GM21619 (cell line): ENCODE data around the gene XPNPEP2.

ENCODE experiments used
- ATAC-seq: cut with Tn5 transposase; IDR thresholded peaks from one replicate; pipeline ENCODE4 v1.9.1; 2021; ENCODE audit not compliant: unreplicated experiment

Gene XPNPEP2

DNA sequence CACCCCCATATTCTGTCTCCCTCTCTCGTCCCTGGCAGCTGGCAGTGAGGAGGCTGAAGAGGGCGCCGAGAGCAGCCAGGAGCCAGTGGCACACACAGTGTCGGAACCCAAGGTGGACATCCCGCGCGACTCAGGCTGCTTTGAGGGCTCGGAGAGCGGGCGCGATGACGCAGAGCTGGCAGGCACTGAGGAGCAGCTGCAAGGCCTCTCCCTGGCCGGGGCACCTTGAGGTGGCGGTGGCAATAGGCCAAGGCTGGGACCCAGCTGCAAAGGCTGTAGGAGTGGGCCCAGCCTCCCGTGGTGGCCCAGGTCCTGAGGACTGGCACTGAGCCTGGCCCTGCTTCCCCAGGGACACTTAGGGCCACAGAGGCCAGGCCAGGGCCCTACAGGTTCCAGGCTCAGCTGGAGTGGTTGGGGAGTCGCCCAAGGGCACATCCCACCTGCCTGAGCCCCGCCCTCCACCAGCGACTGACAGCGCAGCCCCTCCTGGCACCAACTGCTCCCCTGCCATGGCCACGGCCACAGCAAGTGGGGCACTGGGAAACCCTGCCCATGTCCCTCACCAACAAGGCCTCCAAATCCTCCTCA lies 54.9 kb downstream of the XPNPEP2 start:
- no peak for ATAC-seq

DNA sequence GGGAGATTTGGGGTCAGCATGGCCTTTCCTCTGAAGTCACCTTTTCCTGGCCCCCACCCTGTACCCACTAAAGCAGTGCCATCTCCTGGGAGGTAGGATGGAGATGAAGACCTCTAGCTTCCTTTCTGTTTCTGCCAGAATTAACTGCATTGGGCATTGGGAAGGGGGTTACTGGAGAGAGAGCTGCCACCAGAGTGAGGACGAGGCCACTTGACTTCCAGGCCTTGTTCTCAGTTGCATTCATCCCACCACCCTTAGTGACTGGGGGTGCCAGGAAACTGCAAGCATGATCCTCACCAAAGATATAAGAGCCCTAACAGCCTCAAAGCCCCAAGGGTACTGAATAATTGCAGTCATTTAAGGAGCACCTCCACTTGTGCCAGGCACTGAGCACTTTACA lies 56.8 kb downstream of the XPNPEP2 start:
- no peak for ATAC-seq

DNA sequence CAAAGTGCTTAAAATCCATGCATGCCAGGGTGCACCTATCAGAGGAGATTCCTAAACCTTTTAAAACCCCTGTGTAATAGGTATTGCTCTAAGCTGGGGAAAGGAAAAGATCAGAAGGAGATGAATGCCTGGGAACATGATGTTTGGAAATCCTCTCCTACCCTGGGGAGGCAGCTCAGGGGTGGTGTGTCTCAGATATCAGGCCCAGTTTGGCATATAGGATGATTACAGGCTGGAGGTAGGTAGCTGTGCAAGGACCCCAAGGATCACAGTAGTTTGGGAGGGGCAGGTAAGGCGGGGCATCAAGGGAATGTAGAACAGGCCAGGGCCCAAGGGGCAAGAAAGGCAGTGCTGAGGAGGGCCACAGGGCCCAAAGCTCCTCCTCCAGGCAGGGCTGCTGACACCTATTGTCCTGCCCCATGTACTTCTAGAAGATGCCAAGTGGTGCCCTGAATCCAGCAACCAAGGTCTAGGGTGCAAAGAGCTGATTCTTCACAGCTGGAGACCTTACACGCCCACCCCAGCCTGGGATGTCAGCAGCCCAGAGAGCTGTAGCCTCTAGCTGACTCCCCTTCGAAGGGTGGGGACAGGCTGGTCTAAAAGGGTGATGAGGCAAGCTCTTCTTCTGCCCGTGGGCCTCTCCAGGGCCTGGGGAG lies 58.6 kb downstream of the XPNPEP2 start:
- ATAC-seq, result no peak

DNA sequence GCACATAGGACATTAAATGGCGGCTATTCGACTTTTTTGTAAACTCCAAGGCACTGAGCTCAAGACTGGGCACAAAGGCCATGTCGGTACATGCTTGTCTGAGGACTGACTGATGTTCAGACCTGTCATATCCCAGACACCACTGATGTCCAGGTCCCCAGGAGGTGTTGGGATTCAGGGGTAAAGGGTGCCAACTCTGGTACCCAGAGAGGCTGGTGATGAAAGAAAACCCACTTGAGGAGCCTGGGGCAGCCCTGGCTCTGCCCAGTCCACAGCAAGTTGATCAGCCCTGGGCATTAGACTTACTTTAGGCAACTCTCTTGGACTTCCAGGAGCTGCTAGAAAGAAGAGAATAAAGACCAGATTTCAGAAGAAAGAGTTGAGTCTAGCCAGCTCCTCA lies 59.7 kb downstream of the XPNPEP2 start:
- no peak for ATAC-seq

DNA sequence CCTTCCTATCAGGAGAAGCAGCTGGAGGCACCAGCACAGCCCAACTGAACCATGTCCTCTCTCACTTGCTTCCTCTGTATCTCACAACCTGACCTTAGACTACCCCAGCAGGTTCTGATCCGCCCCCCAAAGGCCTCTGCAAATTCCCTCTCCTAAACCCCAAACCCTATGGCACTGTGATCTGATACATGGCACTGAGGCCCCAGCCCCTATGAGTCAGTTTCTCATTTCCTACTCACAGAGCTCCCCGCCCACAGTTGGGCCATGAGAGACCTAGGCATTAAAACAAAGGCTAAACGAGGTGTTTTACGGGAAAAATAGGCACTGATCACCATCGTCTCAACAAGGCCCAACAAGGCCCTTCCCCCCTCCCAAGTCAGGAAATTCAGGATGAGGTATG lies 60.1 kb downstream of the XPNPEP2 start:
- ATAC-seq, result no peak

DNA sequence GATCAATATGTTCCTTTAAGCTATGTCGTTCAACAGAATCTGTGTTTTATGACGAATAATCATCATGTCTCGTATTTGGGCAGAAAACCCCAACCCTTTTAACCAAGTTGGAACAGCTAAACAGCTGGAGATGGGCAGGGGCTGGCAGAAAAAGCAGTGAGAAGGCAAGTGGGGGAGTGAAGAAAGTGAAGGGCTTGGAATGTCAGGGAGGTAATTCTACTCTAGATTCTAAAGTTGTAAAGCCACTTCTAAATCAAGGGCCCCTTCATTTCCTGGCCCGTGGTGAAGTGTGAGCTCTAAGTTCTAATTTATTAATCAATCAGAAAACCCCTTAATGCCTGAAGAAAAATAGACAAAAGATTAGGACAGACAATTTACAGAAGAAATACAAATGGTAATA lies 61.4 kb downstream of the XPNPEP2 start:
- ATAC-seq, result no peak

DNA sequence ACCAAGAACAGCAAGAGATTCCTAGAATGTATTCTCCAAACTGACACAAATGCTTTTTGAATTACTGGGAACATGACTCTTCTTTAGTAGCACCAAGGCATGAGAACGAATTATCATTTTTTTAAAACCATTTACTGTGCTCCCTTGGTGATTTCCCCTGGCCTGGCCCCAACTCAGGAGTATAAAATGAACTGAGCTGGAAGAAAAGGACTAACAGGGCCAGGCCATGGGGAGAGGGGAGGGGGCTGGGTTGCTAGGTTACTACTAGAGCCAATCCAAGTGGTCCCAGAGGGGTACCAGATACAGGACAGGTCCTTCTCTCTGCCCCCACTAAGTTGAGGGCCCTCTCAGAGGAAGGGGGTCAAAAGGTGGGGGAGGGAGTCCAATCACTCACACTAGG lies 64.1 kb downstream of the XPNPEP2 start:
- ATAC-seq, result no peak

DNA sequence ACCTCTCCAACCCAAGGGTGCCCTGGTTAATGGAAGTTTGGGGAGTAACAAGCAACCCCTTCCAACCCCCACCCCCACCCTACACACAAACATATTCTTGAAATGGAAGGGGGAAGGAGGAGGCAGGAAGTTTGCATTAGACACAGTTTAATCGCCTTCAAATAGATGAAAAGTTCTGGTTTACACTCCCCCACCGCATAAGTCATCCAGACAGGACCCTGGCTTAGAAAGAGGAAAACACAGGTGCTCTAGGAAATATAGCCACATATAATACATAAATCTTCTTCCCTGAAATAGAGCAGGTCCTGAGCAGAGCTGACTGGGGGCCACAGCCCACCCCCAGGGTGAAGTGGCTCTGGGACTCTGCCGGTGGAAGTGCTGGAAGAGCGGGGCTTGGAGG lies 66.0 kb downstream of the XPNPEP2 start:
- ATAC-seq, result no peak

DNA sequence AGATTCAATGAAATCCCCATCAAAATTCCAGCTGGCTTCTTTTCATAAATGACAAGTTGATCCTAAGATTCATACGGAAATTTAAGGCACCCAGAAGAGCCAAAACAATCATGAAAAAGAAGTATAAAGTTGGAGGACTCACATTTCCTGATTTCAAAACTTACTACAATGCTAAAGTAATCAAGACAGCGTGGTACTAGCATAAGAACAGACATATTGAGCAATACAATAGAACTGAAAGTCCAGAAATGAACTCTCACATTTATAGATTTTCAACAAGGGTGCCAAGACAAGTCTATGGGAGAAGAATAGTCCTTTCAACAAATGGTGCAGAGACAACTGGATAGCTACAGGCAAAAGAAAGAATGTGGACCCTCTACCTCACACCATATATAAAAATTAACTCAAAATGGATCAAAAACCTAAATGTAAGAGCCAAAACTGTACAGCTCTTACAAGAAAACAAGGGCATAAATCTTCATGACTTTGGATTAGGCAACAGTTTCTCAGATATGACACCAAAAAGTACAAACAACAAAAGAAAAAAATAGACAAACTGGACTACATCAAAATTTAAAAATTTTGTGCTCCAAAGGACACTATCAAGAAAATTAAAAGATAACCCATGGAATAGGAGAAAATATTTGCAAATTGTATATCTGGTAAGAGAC lies 69.5 kb downstream of the XPNPEP2 start:
- ATAC-seq, result no peak

DNA sequence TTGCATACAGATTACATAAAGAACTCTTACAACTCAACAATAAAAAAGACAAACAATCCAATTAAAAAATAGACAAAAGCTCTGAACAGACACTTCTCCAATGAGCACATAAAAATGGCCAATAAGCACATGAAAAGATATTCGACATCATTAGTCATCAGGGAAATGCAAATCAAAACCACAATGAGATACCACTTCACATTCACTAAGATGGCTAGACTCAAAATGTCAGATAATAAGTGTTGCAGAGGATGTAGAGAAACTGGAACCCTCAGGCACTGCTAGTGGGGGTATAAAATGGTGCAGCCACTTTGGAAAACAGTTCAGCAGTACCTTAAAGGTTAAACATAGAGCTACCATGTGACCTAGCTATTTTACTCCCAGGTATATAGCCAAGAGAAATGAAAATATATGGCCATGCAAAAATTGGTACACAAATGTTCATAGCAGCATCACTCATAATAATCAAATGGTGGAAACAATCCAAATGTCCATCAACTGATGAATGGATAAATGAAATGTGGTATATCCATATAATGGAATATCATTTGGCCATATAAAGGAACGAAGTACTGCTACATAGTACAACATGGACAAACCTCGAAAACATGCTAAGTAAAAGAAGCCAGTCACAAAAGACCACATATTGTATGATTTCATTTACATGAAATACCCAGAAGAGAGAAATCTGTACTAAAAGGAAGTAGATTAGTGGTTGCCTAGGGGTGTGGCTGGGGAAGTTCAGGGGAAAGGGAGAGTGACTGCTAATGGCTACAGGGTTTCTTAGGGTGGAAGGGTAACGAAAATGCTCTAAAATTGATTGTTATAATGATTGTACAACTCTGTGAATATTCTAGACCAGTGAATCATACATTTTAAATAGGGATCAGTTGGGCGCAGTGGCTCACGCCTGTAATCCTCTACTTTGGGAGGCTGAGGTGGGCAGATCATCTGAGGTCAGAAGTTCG lies 70.3 kb downstream of the XPNPEP2 start:
- ATAC-seq, result no peak

DNA sequence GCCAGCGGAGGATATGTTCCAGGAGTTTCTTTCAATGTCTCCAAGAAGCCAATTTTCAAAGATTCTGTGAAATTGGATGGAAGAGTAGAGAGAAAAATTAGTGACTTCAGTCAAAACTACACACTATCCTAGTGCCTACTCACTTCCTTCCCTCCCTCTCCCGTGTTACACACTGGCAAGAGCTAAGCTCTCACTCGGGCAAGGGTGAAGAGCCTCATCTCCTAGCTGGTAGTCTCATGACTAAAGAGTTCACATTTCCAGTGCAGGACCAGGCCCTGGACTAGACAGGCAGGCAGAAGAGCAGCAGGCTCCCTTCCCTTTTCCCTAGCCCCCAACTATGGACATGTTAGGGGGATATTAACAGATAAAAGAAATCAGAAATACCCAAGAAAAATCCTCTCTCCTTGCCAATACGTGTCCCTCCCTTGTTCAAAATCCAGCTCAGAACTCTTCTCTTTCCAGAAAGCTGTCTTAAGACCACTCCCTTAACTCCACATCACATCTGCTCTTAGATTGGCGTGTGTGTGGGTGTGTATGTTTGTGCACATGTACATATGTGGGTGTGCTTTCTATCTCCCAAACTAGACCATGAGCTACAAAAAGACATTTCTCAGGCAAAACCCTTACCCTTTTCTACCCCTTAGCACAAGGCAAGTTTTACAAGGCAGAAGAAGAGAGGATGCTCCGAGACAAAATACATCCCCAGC lies 75.0 kb downstream of the XPNPEP2 start:
- no peak for ATAC-seq

DNA sequence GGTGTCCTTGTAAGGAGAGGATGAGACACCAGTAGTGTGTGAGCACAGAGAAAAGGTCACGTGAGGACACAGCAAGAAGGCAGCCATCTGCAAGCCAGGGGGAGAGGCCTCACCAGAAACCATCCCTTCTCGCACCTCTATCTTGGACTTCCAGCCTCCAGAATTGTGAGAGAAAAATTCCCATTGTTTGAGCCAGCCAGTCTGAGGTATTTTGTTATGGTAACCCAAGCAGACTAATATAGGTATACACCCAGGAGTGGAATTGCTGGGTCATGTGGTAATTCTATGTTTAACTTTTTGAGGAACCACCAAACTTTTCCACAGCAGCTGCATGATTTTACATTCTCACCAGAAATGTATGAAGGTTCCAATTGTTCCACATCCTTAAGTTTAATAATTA lies 79.3 kb downstream of the XPNPEP2 start:
- no peak for ATAC-seq
